ENCODE results near the gene LRRC4B. TPM values are rescaled to one million over a fixed set of nuclear protein-coding genes. Genes with fewer than 3 reads are reported as not detected.

Gene LRRC4B
- total and polyA plus RNA-seq, 2 of the 8 experiments (the other 6 are each of a cell fraction or from before 2014, with no cell fraction given) = 13.4 to 21.2 TPM

DNA sequence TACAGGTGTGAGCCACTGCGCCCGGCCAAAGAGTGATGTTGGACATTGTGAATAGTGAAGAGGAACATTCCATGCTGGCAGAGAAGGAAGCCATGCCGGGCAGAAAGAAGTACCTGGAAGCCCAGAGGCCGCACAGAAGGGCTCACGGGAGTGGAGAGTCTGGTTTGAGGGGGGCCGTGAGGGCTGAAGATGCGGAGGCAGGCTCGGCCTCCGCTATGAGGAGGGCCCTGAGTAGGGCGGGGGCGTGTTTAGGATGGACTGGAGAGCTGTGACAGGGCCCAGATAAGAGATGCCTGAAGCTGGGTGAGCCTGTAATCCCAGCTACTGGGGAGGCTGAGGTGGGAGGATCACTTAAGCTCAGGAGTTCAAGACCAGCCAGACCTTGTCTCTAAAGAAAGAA, 58.9 kb downstream of the LRRC4B start (continued):
- TF ChIP-seq CBX8 (IDR thresholded peaks at IDR 0.05; ENCODE audit: borderline replicate concordance, low read depth, low read length) (no peak), GTF2F1 (IDR thresholded peaks at IDR 0.05; ENCODE audit: borderline replicate concordance, low read depth, low read length) (no peak), KDM5A (IDR thresholded peaks at IDR 0.05; ENCODE audit: low read length) (no peak), YY1 (IDR thresholded peaks at IDR 0.05; ENCODE audit: low read depth, low read length) (no peak), HDAC6 (IDR thresholded peaks at IDR 0.05; ENCODE audit: low read depth, low read length) (no peak), CHD1 (IDR thresholded peaks at IDR 0.05; ENCODE audit: low read depth, low read length) (no peak)
